Ishikawa (cell line): ENCODE results near the gene CACNB2.

Experiments used
- CEBPB ChIP-seq: IDR thresholded peaks from 2 replicates; pipeline ENCODE4 v1.6.1; 2012
- CREB1 ChIP-seq: IDR thresholded peaks from 2 replicates; pipeline ENCODE4 v1.6.1; 2012; ENCODE audit warnings: low read depth
- EGR1 ChIP-seq: IDR thresholded peaks from 2 replicates; pipeline ENCODE4 v1.6.1; 2012
- EP300 ChIP-seq: IDR thresholded peaks from 2 replicates; pipeline ENCODE4 v1.6.1; 2012; ENCODE audit warnings: borderline replicate concordance
- FOXM1 ChIP-seq: IDR thresholded peaks from 2 replicates; pipeline ENCODE4 v1.6.1; 2012; ENCODE audit warnings: low read depth, borderline replicate concordance
- MAX ChIP-seq: IDR thresholded peaks from 2 replicates; pipeline ENCODE4 v1.6.1; 2012
- NFIC ChIP-seq: IDR thresholded peaks from 2 replicates; pipeline ENCODE4 v1.6.1; 2012
- RAD21 ChIP-seq: IDR thresholded peaks from 2 replicates; pipeline ENCODE4 v1.6.1; 2012; ENCODE audit warnings: low read depth
- REST ChIP-seq: IDR thresholded peaks from 2 replicates; pipeline ENCODE4 v1.6.1; 2012; ENCODE audit warnings: low read depth, mild to moderate bottlenecking
- TAF1 ChIP-seq: IDR thresholded peaks from 2 replicates; pipeline ENCODE4 v1.6.1; 2012; ENCODE audit warnings: low read depth, mild to moderate bottlenecking
- TCF12 ChIP-seq: IDR thresholded peaks from 2 replicates; pipeline ENCODE4 v1.6.1; 2012; ENCODE audit warnings: low read depth
- TEAD4 ChIP-seq: IDR thresholded peaks from 2 replicates; pipeline ENCODE4 v1.6.1; 2012
- YY1 ChIP-seq: IDR thresholded peaks from 2 replicates; pipeline ENCODE4 v1.6.1; 2012; ENCODE audit warnings: low read depth
- ZBTB7A ChIP-seq: IDR thresholded peaks from 2 replicates; pipeline ENCODE4 v1.6.1; 2012; ENCODE audit warnings: low read depth
- TF ChIP-seq, protein P1 (sequence below): IDR thresholded peaks from 2 replicates; pipeline ENCODE4 v1.6.1; 2012

The CACNB2 gene

GRCh38 chr10:18523858-18524257, 383.6 kb downstream of the CACNB2 start:
- TF ChIP-seq YY1 (no peak), EP300 (no peak), NFIC (no peak), CEBPB (no peak), TCF12 (no peak), EGR1 (no peak), TEAD4 (no peak), RAD21 (no peak), REST (no peak), MAX (no peak), FOXM1 (no peak), CREB1 (no peak), TAF1 (no peak)
- TF ChIP-seq, protein P1, sequence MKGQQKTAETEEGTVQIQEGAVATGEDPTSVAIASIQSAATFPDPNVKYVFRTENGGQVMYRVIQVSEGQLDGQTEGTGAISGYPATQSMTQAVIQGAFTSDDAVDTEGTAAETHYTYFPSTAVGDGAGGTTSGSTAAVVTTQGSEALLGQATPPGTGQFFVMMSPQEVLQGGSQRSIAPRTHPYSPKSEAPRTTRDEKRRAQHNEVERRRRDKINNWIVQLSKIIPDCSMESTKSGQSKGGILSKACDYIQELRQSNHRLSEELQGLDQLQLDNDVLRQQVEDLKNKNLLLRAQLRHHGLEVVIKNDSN = no peak

DNA sequence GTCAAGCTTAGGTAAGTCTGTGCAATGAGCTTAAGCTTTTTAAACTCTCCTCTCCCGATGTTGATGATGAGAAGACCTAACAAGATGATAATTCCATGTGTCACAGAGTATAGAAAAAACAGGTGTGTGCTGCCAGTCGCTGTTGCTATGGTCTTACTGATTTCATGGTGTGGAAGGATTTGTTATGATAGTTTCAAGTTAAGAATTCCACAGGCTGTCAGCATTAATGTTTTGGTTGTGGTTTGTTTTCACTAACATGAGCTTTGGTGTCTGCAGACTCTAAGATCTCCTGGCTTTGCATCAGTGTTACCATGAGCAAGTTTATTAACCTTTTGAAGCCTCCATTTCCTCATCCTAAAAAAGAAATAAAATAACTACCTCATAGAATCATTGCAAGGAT, 387.5 kb downstream of the CACNB2 start:
- TF ChIP-seq FOXM1 (no peak), REST (no peak), CEBPB (no peak), YY1 (no peak), CREB1 (no peak), TEAD4 (no peak), ZBTB7A (no peak), NFIC (no peak), RAD21 (no peak), TAF1 (no peak), TCF12 (no peak), EGR1 (no peak)
- TF ChIP-seq, protein P1 = no peak

- TF ChIP-seq TCF12 (no peak), TAF1 (no peak), ZBTB7A (no peak), MAX (no peak), FOXM1 (no peak), YY1 (no peak), EGR1 (no peak), CEBPB (no peak), TEAD4 (no peak), REST (no peak), NFIC (no peak), CREB1 (no peak), RAD21 (no peak), EP300 (no peak)
- TF ChIP-seq, protein P1 = no peak
Observed at GRCh38 chr10:18528292-18528691, 388.1 kb downstream of the CACNB2 start.

GRCh38 chr10:18532881-18533535, 392.8 kb downstream of the CACNB2 start:
- TF ChIP-seq TAF1 (no peak), MAX (no peak), YY1 (no peak), TCF12 (no peak), REST (no peak), NFIC (no peak), TEAD4 (no peak), RAD21 (no peak), CREB1 (no peak), CEBPB (no peak), ZBTB7A (no peak), EGR1 (no peak), EP300 (no peak), FOXM1 (no peak)
- TF ChIP-seq, protein P1 = no peak
